Small intestine (tissue), 7 donors: ENCODE measurements around the gene SLC1A4. TPM values are rescaled to one million over a fixed set of nuclear protein-coding genes. Genes with fewer than 3 reads are reported as not detected.
"Not testable (repeated sequence)": the region's sequence is repeated elsewhere in the genome, so short reads cannot be mapped to it uniquely, and the experiment has no call there.

Experiments used
- DNase-seq, 2 donors: peaks; one replicate each; pipeline versions ENCODE4 v3.0.0 to v3.0.0-alpha.2; 2013
- FAIRE-seq: peaks from 2 replicates; lab custom pipeline; 2012; peaks lifted over from hg19 to GRCh38; lab: Jason Lieb, UNC
- H3K27ac ChIP-seq, 3 donors: one replicate each; pipeline ENCODE4 v1.5.1; 2013; ENCODE audit warnings: low read length in 2 of 3, mild to moderate bottlenecking in 2 of 3, control low read depth in 1 of 3, inconsistent platforms in 1 of 3, low read depth in 1 of 3, moderate library complexity in 1 of 3
- H3K27me3 ChIP-seq, 3 donors: one replicate each; pipeline ENCODE4 v1.6.1; 2013; ENCODE audit warnings: low read length in 3 of 3, inconsistent platforms in 1 of 3; ENCODE audit not compliant: control insufficient read depth in 3 of 3, insufficient read depth in 3 of 3
- H3K36me3 ChIP-seq, 3 donors: one replicate each; pipeline ENCODE4 v1.6.1; 2013; ENCODE audit warnings: low read length in 3 of 3, inconsistent platforms in 1 of 3, low read depth in 1 of 3, mild to moderate bottlenecking in 1 of 3, moderate library complexity in 1 of 3; ENCODE audit not compliant: control insufficient read depth in 3 of 3, insufficient read depth in 2 of 3
- H3K4me1 ChIP-seq, 3 donors: one replicate each; pipeline ENCODE4 v1.6.1; 2013; ENCODE audit warnings: low read length in 2 of 3, inconsistent platforms in 1 of 3, low read depth in 1 of 3, mild to moderate bottlenecking in 1 of 3, moderate library complexity in 1 of 3; ENCODE audit not compliant: control insufficient read depth in 3 of 3, insufficient read depth in 2 of 3
- H3K4me3 ChIP-seq, 3 donors: one replicate each; pipeline ENCODE4 v1.5.1; 2013; ENCODE audit warnings: low read length in 3 of 3, control low read depth in 1 of 3, inconsistent platforms in 1 of 3, low read depth in 1 of 3, mild to moderate bottlenecking in 1 of 3, moderate library complexity in 1 of 3
- H3K9me3 ChIP-seq, 2 donors: one replicate each; pipeline ENCODE4 v1.6.1; 2013; ENCODE audit warnings: low read depth in 1 of 2, low read length in 1 of 2; ENCODE audit not compliant: control insufficient read depth in 2 of 2, insufficient read depth in 1 of 2
- WGBS, 3 donors: extraction: QIAGEN DNeasy Blood & Tissue Kit; methylation state at CpG; one replicate each; pipeline ENCODE4 v1.1.7; 2013; 5-methylcytosine and 5-hydroxymethylcytosine counted together
- polyA plus RNA-seq, 4 donors: library from polyadenylated mRNA; stranded (reverse) in 3 of 4; unstranded in 1 of 4; fragments of 200-250 nt in 3 of 4; fragments of 120-200 nt in 1 of 4; gene quantifications; one replicate each; pipeline versions ENCODE4 v1.2.1 to v1.2.3, GENCODE V29; 2013
- donor health status: healthy with polysubstance abuse.
- donor health status: control.
- donor health status: control.
- donor health status: Bipolar disorder and iron deficiency.
- donor health status: healthy.

Gene SLC1A4
- polyA plus RNA-seq, 4 donors, result 0.67 to 18.7 (median 3.9) TPM

DNA sequence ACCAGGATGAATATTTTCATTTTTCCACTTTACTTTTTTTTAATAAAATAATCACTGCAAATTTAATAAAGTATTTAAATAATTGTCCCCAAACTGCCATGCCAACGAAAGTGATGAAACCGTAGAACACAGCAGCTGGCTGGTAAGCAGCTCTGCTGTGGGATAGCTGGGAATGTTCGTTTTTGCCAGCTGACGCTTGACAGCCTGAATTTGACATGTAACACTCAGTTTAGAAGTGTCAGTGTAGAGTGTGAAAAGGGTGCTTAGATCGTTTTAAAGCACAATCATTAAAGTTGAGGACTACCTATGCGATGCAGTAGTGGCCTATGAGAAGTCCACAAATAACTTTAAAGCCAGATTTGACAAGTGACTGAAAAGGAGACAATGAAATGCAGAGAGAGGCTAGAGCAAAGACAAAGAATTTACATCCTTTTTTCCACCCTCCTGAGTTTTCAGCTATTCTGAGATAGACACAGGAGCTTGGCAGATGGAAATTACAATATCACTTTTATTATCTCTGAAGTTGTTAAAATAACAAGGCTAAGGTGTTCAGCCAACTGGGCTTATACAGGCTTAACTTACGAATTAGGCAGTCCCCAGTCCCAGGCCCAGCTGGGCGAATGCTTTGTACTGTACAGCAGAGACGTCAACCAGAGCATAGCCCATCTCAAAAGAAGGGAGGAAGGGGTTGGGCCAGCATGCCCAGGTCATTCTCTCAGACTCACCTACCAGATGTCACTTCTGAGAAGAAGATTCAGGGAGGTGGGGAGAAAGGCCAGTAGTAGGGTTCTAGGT, 31.9 kb upstream of the SLC1A4 start:
- Histone ChIP-seq H3K4me1 (no peaks in the 10 kb centered on the region), H3K4me3 (no peak overlapping the region), H3K36me3 (no peaks in the 10 kb centered on the region), H3K9me3 (peaks cover 0 to 4% of the 10 kb centered on the region in 2 donors), H3K27me3 (no peaks in the 10 kb centered on the region), H3K27ac (no peak overlapping the region)
- DNase-seq (no peak), FAIRE-seq (no peak)
- WGBS, 3 donors, result 89 to 93% (median 92%) methylated on average over 9 of the region's 9 CpGs

DNA sequence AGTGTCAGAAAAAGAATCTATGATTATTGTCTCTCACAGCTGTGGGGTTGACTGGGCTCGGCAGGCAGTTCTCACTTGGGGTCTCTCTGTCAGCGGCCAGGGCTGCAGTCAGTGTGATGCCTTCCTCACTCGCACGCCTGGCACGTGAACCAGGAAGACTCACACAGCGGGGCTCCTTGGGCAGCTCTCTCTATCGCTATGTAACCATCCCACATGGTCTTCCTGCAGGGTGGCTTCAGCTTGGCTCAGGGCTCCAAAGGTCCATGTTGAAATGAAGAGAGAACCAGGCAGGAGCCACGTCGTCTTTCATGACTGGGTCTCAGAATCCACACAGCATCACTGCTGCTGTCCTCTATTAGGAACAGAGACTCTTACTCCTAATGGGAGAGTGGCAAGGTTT, 30.6 kb upstream of the SLC1A4 start:
- Histone ChIP-seq H3K27ac (no peak overlapping the region), H3K4me3 (no peak overlapping the region), H3K27me3 (no peaks in the 10 kb centered on the region), H3K36me3 (no peaks in the 10 kb centered on the region), H3K4me1 (peaks cover 0 to 3% (median 0%) of the 10 kb centered on the region in 3 donors), H3K9me3 (peaks cover 0 to 4% of the 10 kb centered on the region in 2 donors)
- WGBS, 3 donors, result 77 to 88% (median 84%) methylated on average over 9 of the region's 9 CpGs
- DNase-seq (no peak), FAIRE-seq (no peak)

DNA sequence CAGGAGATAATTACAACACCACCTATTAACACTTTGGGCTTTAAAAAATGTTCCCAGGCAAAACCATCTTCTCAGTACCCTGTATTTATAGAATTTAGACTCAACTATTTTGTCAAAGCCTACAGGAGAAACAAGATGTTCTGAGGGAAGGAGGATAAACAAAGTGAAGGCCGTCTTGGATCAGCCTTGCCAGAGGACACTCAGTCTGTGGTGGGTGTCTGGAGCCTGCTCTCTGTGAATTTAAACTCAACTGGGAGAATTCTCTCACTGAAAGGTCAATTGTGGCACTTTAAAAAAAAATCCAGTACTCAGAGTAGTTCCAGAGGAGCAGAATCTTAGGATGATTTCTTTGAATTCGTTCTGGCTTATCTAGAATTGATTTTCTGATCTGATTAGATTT, 28.4 kb upstream of the SLC1A4 start:
- 45 to 65% (median 53%) methylated on average over 2 of the region's 2 CpGs for WGBS, 3 donors

DNA sequence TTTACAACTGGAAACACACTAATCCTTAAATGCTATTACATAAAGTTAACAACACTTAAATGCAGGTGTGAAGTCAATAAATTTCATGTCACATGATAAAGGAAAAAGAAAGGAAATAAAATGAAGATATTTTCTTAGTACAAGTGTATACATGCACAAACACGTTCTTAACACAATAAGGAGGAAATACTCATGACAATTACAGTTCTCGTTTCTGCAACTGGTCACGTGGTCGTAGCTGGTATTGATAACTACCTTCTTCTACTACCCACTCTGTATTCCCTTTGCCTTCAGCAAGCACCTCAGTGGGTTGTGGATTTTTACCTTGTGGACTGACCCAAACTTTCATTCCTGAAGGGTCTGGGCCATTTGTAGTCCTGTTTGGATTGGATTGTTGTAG, 26.1 kb upstream of the SLC1A4 start:
- WGBS, 3 donors, result 44 to 64% (median 58%) methylated on average over 4 of the region's 4 CpGs
- DNase-seq, H3K9me3 ChIP-seq, H3K27me3 ChIP-seq, H3K36me3 ChIP-seq, FAIRE-seq, H3K27ac ChIP-seq, H3K4me3 ChIP-seq: not testable (repeated sequence)
- peaks cover 0 to 13% (median 2%) of the 10 kb centered on the region in 3 donors for H3K4me1 ChIP-seq

More for the DNA sequence above, 28.4 kb upstream of the SLC1A4 start:
- DNase-seq, result no peak
- H3K4me1 ChIP-seq, result peaks cover 0 to 5% (median 2%) of the 10 kb centered on the region in 3 donors
- H3K27me3 ChIP-seq, result no peaks in the 10 kb centered on the region
- no peak overlapping the region for H3K4me3 ChIP-seq
- no peaks in the 10 kb centered on the region for H3K9me3 ChIP-seq
- no peak overlapping the region for H3K27ac ChIP-seq
- H3K36me3 ChIP-seq, result no peaks in the 10 kb centered on the region
- no peak for FAIRE-seq

DNA sequence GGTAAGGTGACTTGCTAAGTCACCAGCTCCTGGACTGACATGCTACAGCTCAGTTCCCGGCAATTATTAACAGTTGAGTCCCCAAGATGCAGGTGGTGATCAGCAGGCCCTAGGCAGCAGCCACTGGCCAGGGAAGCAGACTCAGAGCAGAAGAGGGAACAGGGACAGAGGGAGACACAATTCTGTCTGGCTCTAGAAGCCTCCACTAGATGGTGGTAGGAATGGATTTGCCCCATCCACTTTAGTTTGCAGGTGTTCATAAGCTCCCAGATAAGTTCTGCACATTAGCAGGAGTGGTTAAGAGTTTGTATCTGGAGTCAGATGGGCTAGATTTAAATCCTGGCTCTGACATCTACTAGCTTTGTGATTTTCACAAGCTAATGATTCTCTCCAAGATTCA, 25.5 kb upstream of the SLC1A4 start:
- WGBS, 3 donors, result 74 to 89% (median 76%) methylated on average over 1 of the region's 1 CpG
- Histone ChIP-seq H3K27me3 (no peaks in the 10 kb centered on the region), H3K27ac (no peak overlapping the region), H3K36me3 (no peaks in the 10 kb centered on the region), H3K4me1 (peaks cover 0 to 13% (median 2%) of the 10 kb centered on the region in 3 donors), H3K4me3 (no peak overlapping the region), H3K9me3 (peaks cover 0 to 3% of the 10 kb centered on the region in 2 donors)
- DNase-seq (no peak), FAIRE-seq (no peak)

DNA sequence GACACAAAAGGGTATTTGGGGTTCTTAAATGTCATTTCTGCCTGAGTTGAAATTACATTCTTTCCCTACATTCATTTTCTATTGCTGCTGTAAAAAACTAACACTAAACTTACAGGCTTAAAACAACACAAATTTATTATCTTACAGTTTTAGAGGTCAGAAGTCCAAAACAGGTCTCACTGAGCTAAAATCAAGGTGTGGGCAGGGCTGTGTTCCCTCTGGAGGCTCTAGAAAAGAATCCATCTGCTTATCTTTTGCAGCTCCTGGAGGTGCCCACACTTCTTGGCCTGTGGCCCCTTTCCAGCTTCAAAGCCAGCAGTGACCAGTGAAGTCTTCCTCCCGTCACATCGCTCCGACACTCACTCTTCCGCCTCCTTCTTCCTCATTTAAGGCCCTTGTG, 23.2 kb upstream of the SLC1A4 start:
- Histone ChIP-seq H3K36me3 (no peaks in the 10 kb centered on the region), H3K27ac (no peak overlapping the region), H3K27me3 (no peaks in the 10 kb centered on the region), H3K4me1 (peaks cover 0 to 13% (median 2%) of the 10 kb centered on the region in 3 donors), H3K9me3 (peaks cover 0 to 3% of the 10 kb centered on the region in 2 donors), H3K4me3 (no peak overlapping the region)
- peak in 1 of 2 donors; percentile 32 for DNase-seq
- no peak for FAIRE-seq
- 94 to 97% (median 96%) methylated on average over 4 of the region's 4 CpGs for WGBS, 3 donors

DNA sequence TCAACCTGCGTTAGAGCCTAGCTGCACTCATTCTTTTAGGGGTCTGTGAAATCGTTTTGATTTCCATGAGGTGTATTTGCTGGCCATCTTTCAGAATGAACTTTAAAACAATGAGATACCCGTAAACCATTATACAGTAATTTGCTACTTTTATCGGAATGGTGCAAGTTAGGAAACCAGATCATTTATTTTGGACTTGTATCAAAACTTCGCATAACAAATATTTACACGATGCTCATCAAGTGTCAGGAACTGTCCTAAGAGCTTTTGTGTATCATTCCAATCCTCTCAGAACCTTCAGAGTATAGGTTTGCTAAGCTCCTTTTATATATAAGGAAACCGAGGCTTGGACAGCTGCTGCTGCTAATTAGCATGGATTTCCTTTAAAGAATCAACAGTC, 22.4 kb upstream of the SLC1A4 start:
- 68 to 93% (median 84%) methylated on average over 7 of the region's 7 CpGs for WGBS, 3 donors
- DNase-seq, result no peak
- Histone ChIP-seq H3K27ac (no peak overlapping the region), H3K9me3 (peaks cover 0 to 3% of the 10 kb centered on the region in 2 donors), H3K4me3 (no peak overlapping the region), H3K4me1 (peaks cover 0 to 13% (median 2%) of the 10 kb centered on the region in 3 donors), H3K36me3 (no peaks in the 10 kb centered on the region), H3K27me3 (no peaks in the 10 kb centered on the region)
- no peak for FAIRE-seq

DNA sequence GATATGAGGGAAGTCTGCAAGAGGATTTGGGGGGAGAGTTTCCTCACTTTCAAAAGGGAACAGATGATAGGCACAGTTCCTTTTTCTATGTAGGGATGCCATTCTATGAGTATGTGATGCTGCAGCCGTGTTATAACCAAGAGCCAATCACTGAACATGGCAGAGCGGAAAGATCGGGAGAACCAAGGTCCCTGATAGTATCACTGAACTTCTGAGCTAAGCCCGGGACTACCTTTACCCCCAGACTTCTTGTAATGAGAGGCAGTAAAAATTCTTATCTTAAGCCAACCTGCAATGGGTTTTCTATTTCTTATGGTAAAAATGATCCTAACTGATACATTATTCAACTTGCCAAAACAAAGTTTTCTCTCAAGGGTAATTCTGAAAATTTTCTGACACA, 21.6 kb upstream of the SLC1A4 start:
- Histone ChIP-seq H3K9me3 (peaks cover 0 to 3% of the 10 kb centered on the region in 2 donors), H3K27me3 (no peaks in the 10 kb centered on the region), H3K4me1 (peaks cover 0 to 13% (median 2%) of the 10 kb centered on the region in 3 donors), H3K36me3 (no peaks in the 10 kb centered on the region), H3K4me3 (no peak overlapping the region), H3K27ac (no peak overlapping the region)
- FAIRE-seq, result no peak
- DNase-seq, result peak; percentile 54 to 72
- WGBS, 3 donors, result 16 to 70% (median 67%) methylated on average over 4 of the region's 4 CpGs
